PC-3 (cell line): ENCODE measurements around the gene HMCN1.

Experiments
- EZH2 ChIP-seq: fragments of 300-600 bp; sonication (generic); IDR thresholded peaks from one replicate; pipeline ENCODE4 v1.6.1; 2017; ENCODE audit warnings: antibody characterized with exemption, mild to moderate bottlenecking, low read length; ENCODE audit not compliant: unreplicated experiment
- EZH2phosphoT487 ChIP-seq: fragments of 300-600 bp; sonication (generic); IDR thresholded peaks from 2 replicates; pipeline ENCODE4 v1.6.1; 2018; ENCODE audit warnings: mild to moderate bottlenecking, antibody characterized with exemption, low read length, borderline replicate concordance
- TF ChIP-seq, protein P1 (sequence below): fragments of 300-600 bp; sonication (generic); conservative IDR thresholded peaks from 2 replicates; pipeline ENCODE4 v1.5.1; 2017; ENCODE audit warnings: antibody characterized with exemption, low read depth, mild to moderate bottlenecking, low read length

- TF ChIP-seq EZH2 (no peak), EZH2phosphoT487 (no peak)
- TF ChIP-seq, protein P1, sequence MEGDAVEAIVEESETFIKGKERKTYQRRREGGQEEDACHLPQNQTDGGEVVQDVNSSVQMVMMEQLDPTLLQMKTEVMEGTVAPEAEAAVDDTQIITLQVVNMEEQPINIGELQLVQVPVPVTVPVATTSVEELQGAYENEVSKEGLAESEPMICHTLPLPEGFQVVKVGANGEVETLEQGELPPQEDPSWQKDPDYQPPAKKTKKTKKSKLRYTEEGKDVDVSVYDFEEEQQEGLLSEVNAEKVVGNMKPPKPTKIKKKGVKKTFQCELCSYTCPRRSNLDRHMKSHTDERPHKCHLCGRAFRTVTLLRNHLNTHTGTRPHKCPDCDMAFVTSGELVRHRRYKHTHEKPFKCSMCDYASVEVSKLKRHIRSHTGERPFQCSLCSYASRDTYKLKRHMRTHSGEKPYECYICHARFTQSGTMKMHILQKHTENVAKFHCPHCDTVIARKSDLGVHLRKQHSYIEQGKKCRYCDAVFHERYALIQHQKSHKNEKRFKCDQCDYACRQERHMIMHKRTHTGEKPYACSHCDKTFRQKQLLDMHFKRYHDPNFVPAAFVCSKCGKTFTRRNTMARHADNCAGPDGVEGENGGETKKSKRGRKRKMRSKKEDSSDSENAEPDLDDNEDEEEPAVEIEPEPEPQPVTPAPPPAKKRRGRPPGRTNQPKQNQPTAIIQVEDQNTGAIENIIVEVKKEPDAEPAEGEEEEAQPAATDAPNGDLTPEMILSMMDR = no peak
Measured at GRCh38 chr1:186066411-186066810, 332.2 kb downstream of the HMCN1 start.
